ENCODE data around the gene CATSPER3.

GRCh38 chr5:135028791-135029476, 61.2 kb downstream of the CATSPER3 start:
- no peak for TF ChIP-seq POLR2A (IDR thresholded peaks at IDR 0.05)
- TF ChIP-seq, protein P1, sequence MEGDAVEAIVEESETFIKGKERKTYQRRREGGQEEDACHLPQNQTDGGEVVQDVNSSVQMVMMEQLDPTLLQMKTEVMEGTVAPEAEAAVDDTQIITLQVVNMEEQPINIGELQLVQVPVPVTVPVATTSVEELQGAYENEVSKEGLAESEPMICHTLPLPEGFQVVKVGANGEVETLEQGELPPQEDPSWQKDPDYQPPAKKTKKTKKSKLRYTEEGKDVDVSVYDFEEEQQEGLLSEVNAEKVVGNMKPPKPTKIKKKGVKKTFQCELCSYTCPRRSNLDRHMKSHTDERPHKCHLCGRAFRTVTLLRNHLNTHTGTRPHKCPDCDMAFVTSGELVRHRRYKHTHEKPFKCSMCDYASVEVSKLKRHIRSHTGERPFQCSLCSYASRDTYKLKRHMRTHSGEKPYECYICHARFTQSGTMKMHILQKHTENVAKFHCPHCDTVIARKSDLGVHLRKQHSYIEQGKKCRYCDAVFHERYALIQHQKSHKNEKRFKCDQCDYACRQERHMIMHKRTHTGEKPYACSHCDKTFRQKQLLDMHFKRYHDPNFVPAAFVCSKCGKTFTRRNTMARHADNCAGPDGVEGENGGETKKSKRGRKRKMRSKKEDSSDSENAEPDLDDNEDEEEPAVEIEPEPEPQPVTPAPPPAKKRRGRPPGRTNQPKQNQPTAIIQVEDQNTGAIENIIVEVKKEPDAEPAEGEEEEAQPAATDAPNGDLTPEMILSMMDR (IDR thresholded peaks at IDR 0.05) = no peak
